NCI-H526 (cell line): Measurements from ENCODE around the gene PTPRR.
A peak's percentile ranks its signal among the peaks of the same experiment; 100 is the strongest.

Experiments used
- DNase-seq, 2 experiments: peaks; one replicate each; lab custom pipeline; 2025; lab: John Stamatoyannopoulos, UW

The PTPRR gene

GRCh38 chr12:70910666-70911065 is 9.9 kb downstream of the PTPRR start:
- DNase-seq, result no peak

GRCh38 chr12:70908978-70909377 is 11.6 kb downstream of the PTPRR start:
- no peak for DNase-seq

- no peak for DNase-seq
These were observed 13.1 kb downstream of the PTPRR start for GRCh38 chr12:70907412-70907811.

GRCh38 chr12:70895956-70896355 is 24.6 kb downstream of the PTPRR start:
- no peak for DNase-seq

- no peak for DNase-seq
These were observed 27.9 kb downstream of the PTPRR start for GRCh38 chr12:70892593-70892992.

GRCh38 chr12:70890895-70891832 is 29.4 kb downstream of the PTPRR start:
- DNase-seq, result no peak

GRCh38 chr12:70885956-70886355 is 34.6 kb downstream of the PTPRR start:
- DNase-seq, result no peak

- DNase-seq, result no peak
These were observed 36.7 kb downstream of the PTPRR start for GRCh38 chr12:70883855-70884254.

- DNase-seq, result no peak
These were observed 39.8 kb downstream of the PTPRR start for GRCh38 chr12:70880744-70881143.

GRCh38 chr12:70876952-70877351 is 43.6 kb downstream of the PTPRR start:
- no peak for DNase-seq

- DNase-seq, result no peak
These were observed 44.9 kb downstream of the PTPRR start for GRCh38 chr12:70875628-70876027.

- no peak for DNase-seq
These were observed 65.5 kb downstream of the PTPRR start for GRCh38 chr12:70854881-70855568.

- no peak for DNase-seq
These were observed 66.4 kb downstream of the PTPRR start for GRCh38 chr12:70854138-70854537.

GRCh38 chr12:70853326-70853725 is 67.2 kb downstream of the PTPRR start:
- DNase-seq, result no peak

GRCh38 chr12:70852416-70853150 is 68.0 kb downstream of the PTPRR start:
- DNase-seq, result no peak

GRCh38 chr12:70849265-70849960 is 71.1 kb downstream of the PTPRR start:
- peak in 1 of 2 experiments; percentile 24 for DNase-seq

- no peak for DNase-seq
These were observed 72.7 kb downstream of the PTPRR start for GRCh38 chr12:70847871-70848270.

GRCh38 chr12:70845268-70845667 is 75.3 kb downstream of the PTPRR start:
- no peak for DNase-seq

- no peak for DNase-seq
These were observed 77.2 kb downstream of the PTPRR start for GRCh38 chr12:70843363-70843762.

GRCh38 chr12:70842942-70843341 is 77.6 kb downstream of the PTPRR start:
- no peak for DNase-seq

- no peak for DNase-seq
These were observed 78.4 kb downstream of the PTPRR start for GRCh38 chr12:70842136-70842535.
